Hematopoietic multipotent progenitor cell treated with erythropoietin and hydrocortisone succinate and interleukin-3 and kit ligand, for 8 days (in vitro differentiated cells): ENCODE measurements around the gene GRAP2.
"Not testable (repeated sequence)": the region's sequence is repeated elsewhere in the genome, so short reads cannot be mapped to it uniquely, and the experiment has no call there.

Experiments
- DNase-seq: peaks from one replicate; pipeline ENCODE4 v3.0.0-alpha.2; 2015

The GRAP2 gene

GRCh38 chr22:39970742-39971141 is 69.9 kb downstream of the GRAP2 start:
- DNase-seq = no peak

GRCh38 chr22:39972641-39973040 is 71.8 kb downstream of the GRAP2 start:
- no peak for DNase-seq

- DNase-seq = no peak
Observed at GRCh38 chr22:39973656-39974055, 72.8 kb downstream of the GRAP2 start.

GRCh38 chr22:39974065-39974464 is 73.2 kb downstream of the GRAP2 start:
- DNase-seq = no peak

- DNase-seq = no peak
Observed at GRCh38 chr22:39979048-39979447, 78.2 kb downstream of the GRAP2 start.

- no peak for DNase-seq
Observed at GRCh38 chr22:39979458-39979857, 78.6 kb downstream of the GRAP2 start.

GRCh38 chr22:39980596-39980995 is 79.7 kb downstream of the GRAP2 start:
- no peak for DNase-seq

GRCh38 chr22:39983346-39983745 is 82.5 kb downstream of the GRAP2 start:
- DNase-seq = no peak

- DNase-seq = no peak
Observed at GRCh38 chr22:39984006-39984405, 83.1 kb downstream of the GRAP2 start.

GRCh38 chr22:39984746-39985145 is 83.9 kb downstream of the GRAP2 start:
- DNase-seq = peak; percentile 62

GRCh38 chr22:39985383-39986035 is 84.6 kb downstream of the GRAP2 start:
- DNase-seq = no peak

- peak; percentile 58 for DNase-seq
Observed at GRCh38 chr22:39988386-39989114, 87.7 kb downstream of the GRAP2 start.

- no peak for DNase-seq
Observed at GRCh38 chr22:39989633-39990032, 88.7 kb downstream of the GRAP2 start.

GRCh38 chr22:39990686-39991085 is 89.8 kb downstream of the GRAP2 start:
- peak; percentile 66 for DNase-seq

- DNase-seq = no peak
Observed at GRCh38 chr22:39991159-39991860, 90.4 kb downstream of the GRAP2 start.

GRCh38 chr22:39992088-39992826 is 91.4 kb downstream of the GRAP2 start:
- DNase-seq = no peak

GRCh38 chr22:39992894-39993293 is 92.0 kb downstream of the GRAP2 start:
- not testable (repeated sequence) for DNase-seq

- DNase-seq = peak; percentile 96
Observed at GRCh38 chr22:39994041-39994565, 93.2 kb downstream of the GRAP2 start.

- peak; percentile 62 for DNase-seq
Observed at GRCh38 chr22:39994566-39995392, 93.9 kb downstream of the GRAP2 start, which contains the start of gene FAM83F. FAM83F (plus strand) TSS chr22:39994954; CDS start chr22:39995043, 89 bp downstream.

- DNase-seq = peak; percentile 34
Observed at GRCh38 chr22:39995393-39996252, 94.7 kb downstream of the GRAP2 start.

- DNase-seq = no peak
Observed at GRCh38 chr22:39996732-39997131, 95.8 kb downstream of the GRAP2 start.
